Measurements from ENCODE around the gene PNLDC1.

PNLDC1 gene

GRCh38 chr6:159806021-159806458 is 6.0 kb downstream of the PNLDC1 start:
- peaks cover 2% of the 10 kb centered on the region for H3K9me3 ChIP-seq (ENCODE audit: insufficient read depth, low read depth, low read length)
- no CpG with 5 or more reads among the region's 9 CpGs for WGBS (ENCODE audit: extremely low coverage, insufficient coverage, insufficient read length)
- no peaks in the 10 kb centered on the region for H3K79me2 ChIP-seq (ENCODE audit: control insufficient read depth, insufficient read depth, low read length, poor library complexity)
- no peak overlapping the region for H2BK5ac ChIP-seq (ENCODE audit: low read depth, low read length, poor library complexity)
- H4K8ac ChIP-seq (ENCODE audit: low read depth, low read length), result no peak overlapping the region
- H4K12ac ChIP-seq (ENCODE audit: low read depth, low read length), result no peak overlapping the region
- no peak overlapping the region for H3K4me3 ChIP-seq (ENCODE audit: low read depth, low read length)
- no peak overlapping the region for H4K91ac ChIP-seq (ENCODE audit: low read depth, low read length)
- H3K79me1 ChIP-seq (ENCODE audit: low read length), result no peaks in the 10 kb centered on the region
- no peaks in the 10 kb centered on the region for H3K4me1 ChIP-seq (ENCODE audit: control insufficient read depth in 1 of 2, insufficient read depth in 2 of 2, low read length in 2 of 2)
- H2AFZ ChIP-seq (ENCODE audit: insufficient read depth, low read length, poor library complexity), result no peak overlapping the region
- H3K23ac ChIP-seq (ENCODE audit: low read length), result no peak overlapping the region
- H3K27me3 ChIP-seq (ENCODE audit: insufficient read depth, low read length), result no peaks in the 10 kb centered on the region
- no peaks in the 10 kb centered on the region for H3K36me3 ChIP-seq (ENCODE audit: control insufficient read depth in 1 of 2, insufficient read depth in 2 of 2, low read length in 2 of 2)
- H3K14ac ChIP-seq (ENCODE audit: low read length), result no peak overlapping the region
- H2AK5ac ChIP-seq (ENCODE audit: low read length), result no peak overlapping the region
- H3K4ac ChIP-seq (ENCODE audit: low read depth, low read length), result no peak overlapping the region
- no peak overlapping the region for H2BK12ac ChIP-seq (ENCODE audit: low read length)
- no peak overlapping the region for H3K4me2 ChIP-seq (ENCODE audit: low read length)
- no peak overlapping the region for H3K9ac ChIP-seq (ENCODE audit: low read length)
- no peak overlapping the region for H3K18ac ChIP-seq (ENCODE audit: low read length)
- H2BK120ac ChIP-seq (ENCODE audit: insufficient read depth, low read length, poor library complexity), result no peak overlapping the region
- peak in 1 of 2 donors; percentile 18 for DNase-seq
- no peak overlapping the region for H3K27ac ChIP-seq (ENCODE audit: low read depth, low read length)

- Histone ChIP-seq H3K79me2 (ENCODE audit: control insufficient read depth, insufficient read depth, low read length, poor library complexity) (no peaks in the 10 kb centered on the region), H4K8ac (ENCODE audit: low read depth, low read length) (no peak overlapping the region), H3K18ac (ENCODE audit: low read length) (no peak overlapping the region), H3K4me1 (ENCODE audit: control insufficient read depth in 1 of 2, insufficient read depth in 2 of 2, low read length in 2 of 2) (peaks cover 0 to under 1% of the 10 kb centered on the region in 2 experiments), H3K14ac (ENCODE audit: low read length) (no peak overlapping the region), H3K9ac (ENCODE audit: low read length) (no peak overlapping the region), H3K27ac (ENCODE audit: low read depth, low read length) (no peak overlapping the region), H2BK12ac (ENCODE audit: low read length) (no peak overlapping the region), H4K91ac (ENCODE audit: low read depth, low read length) (no peak overlapping the region), H3K9me3 (ENCODE audit: insufficient read depth, low read depth, low read length) (peaks cover 2% of the 10 kb centered on the region), H3K4ac (ENCODE audit: low read depth, low read length) (no peak overlapping the region), H3K36me3 (ENCODE audit: control insufficient read depth in 1 of 2, insufficient read depth in 2 of 2, low read length in 2 of 2) (no peaks in the 10 kb centered on the region), H2AK5ac (ENCODE audit: low read length) (no peak overlapping the region), H2BK5ac (ENCODE audit: low read depth, low read length, poor library complexity) (no peak overlapping the region), H2BK120ac (ENCODE audit: insufficient read depth, low read length, poor library complexity) (no peak overlapping the region), H2AFZ (ENCODE audit: insufficient read depth, low read length, poor library complexity) (no peak overlapping the region), H4K12ac (ENCODE audit: low read depth, low read length) (no peak overlapping the region), H3K79me1 (ENCODE audit: low read length) (no peaks in the 10 kb centered on the region), H3K27me3 (ENCODE audit: insufficient read depth, low read length) (no peaks in the 10 kb centered on the region), H3K23ac (ENCODE audit: low read length) (no peak overlapping the region), H3K4me3 (ENCODE audit: low read depth, low read length) (no peak overlapping the region), H3K4me2 (ENCODE audit: low read length) (no peak overlapping the region)
- peak; percentile 53 to 93 for DNase-seq
- no CpG with 5 or more reads among the region's 5 CpGs for WGBS (ENCODE audit: extremely low coverage, insufficient coverage, insufficient read length)
These were observed 7.2 kb downstream of the PNLDC1 start for GRCh38 chr6:159807150-159807858.

DNA sequence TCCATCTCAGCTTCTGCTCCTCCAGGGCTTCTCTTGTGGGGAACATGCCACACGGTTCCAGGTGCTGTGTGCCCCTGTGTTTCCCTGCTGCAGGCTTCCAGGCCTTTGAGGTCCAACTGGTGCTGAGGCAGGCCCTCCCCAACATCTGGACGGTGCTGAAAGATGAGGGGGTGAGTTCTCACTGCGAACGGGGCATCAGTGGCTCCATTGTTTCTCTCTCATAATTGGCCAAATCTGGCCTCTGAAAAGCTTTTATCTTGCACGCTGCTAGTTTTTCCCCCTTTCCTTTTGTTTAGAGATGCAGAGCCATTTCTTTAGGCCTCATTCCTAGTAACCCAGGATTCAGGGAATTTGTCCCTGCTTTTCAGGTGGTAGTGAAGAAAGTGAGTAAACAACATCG is 8.6 kb downstream of the PNLDC1 start:
- WGBS (ENCODE audit: extremely low coverage, insufficient coverage, insufficient read length), result no CpG with 5 or more reads among the region's 6 CpGs
- H4K8ac ChIP-seq (ENCODE audit: low read depth, low read length), result no peak overlapping the region
- no peak overlapping the region for H2BK5ac ChIP-seq (ENCODE audit: low read depth, low read length, poor library complexity)
- H2AFZ ChIP-seq (ENCODE audit: insufficient read depth, low read length, poor library complexity), result no peak overlapping the region
- no peak overlapping the region for H3K9ac ChIP-seq (ENCODE audit: low read length)
- no peak overlapping the region for H3K14ac ChIP-seq (ENCODE audit: low read length)
- H3K4me1 ChIP-seq (ENCODE audit: control insufficient read depth in 1 of 2, insufficient read depth in 2 of 2, low read length in 2 of 2), result peaks cover 4 to 11% of the 10 kb centered on the region in 2 experiments
- peaks cover under 1% of the 10 kb centered on the region for H3K79me1 ChIP-seq (ENCODE audit: low read length)
- H3K27me3 ChIP-seq (ENCODE audit: insufficient read depth, low read length), result no peaks in the 10 kb centered on the region
- H4K91ac ChIP-seq (ENCODE audit: low read depth, low read length), result no peak overlapping the region
- no peak overlapping the region for H3K4me2 ChIP-seq (ENCODE audit: low read length)
- no peak overlapping the region for H2AK5ac ChIP-seq (ENCODE audit: low read length)
- H3K4ac ChIP-seq (ENCODE audit: low read depth, low read length), result no peak overlapping the region
- H3K23ac ChIP-seq (ENCODE audit: low read length), result no peak overlapping the region
- no peak overlapping the region for H3K4me3 ChIP-seq (ENCODE audit: low read depth, low read length)
- no peak overlapping the region for H2BK120ac ChIP-seq (ENCODE audit: insufficient read depth, low read length, poor library complexity)
- no peak for DNase-seq
- no peak overlapping the region for H3K18ac ChIP-seq (ENCODE audit: low read length)
- no peak overlapping the region for H4K12ac ChIP-seq (ENCODE audit: low read depth, low read length)
- H3K9me3 ChIP-seq (ENCODE audit: insufficient read depth, low read depth, low read length), result no peaks in the 10 kb centered on the region
- H3K27ac ChIP-seq (ENCODE audit: low read depth, low read length), result no peak overlapping the region
- peak overlapping the region; percentile 3 for H2BK12ac ChIP-seq (ENCODE audit: low read length)
- H3K36me3 ChIP-seq (ENCODE audit: control insufficient read depth in 1 of 2, insufficient read depth in 2 of 2, low read length in 2 of 2), result no peaks in the 10 kb centered on the region
- H3K79me2 ChIP-seq (ENCODE audit: control insufficient read depth, insufficient read depth, low read length, poor library complexity), result no peaks in the 10 kb centered on the region

DNA sequence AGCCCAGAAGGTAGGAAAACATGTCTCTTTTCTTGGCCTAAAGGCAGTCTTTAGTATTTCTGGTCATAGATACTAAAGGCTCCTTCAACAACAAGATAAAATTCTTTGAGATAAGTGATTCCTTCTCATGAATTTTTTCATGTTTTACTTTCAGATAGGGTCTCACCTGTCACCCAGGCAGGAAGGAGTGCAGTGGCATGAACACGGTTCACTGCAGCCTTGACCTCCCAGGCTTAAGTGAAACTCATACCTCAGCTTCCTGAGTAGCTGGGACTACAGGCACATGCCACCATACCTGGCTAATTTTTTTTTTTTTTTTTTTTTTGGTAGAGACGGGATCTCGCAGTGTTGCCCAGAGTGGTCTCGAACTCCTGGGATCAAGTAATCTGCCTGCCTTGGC is 9.1 kb downstream of the PNLDC1 start:
- no peak overlapping the region for H2AFZ ChIP-seq (ENCODE audit: insufficient read depth, low read length, poor library complexity)
- H3K14ac ChIP-seq (ENCODE audit: low read length), result no peak overlapping the region
- H4K8ac ChIP-seq (ENCODE audit: low read depth, low read length), result no peak overlapping the region
- peaks cover 2% of the 10 kb centered on the region for H3K79me1 ChIP-seq (ENCODE audit: low read length)
- no peaks in the 10 kb centered on the region for H3K9me3 ChIP-seq (ENCODE audit: insufficient read depth, low read depth, low read length)
- H3K36me3 ChIP-seq (ENCODE audit: control insufficient read depth in 1 of 2, insufficient read depth in 2 of 2, low read length in 2 of 2), result no peaks in the 10 kb centered on the region
- H3K27ac ChIP-seq (ENCODE audit: low read depth, low read length), result no peak overlapping the region
- no peak overlapping the region for H4K12ac ChIP-seq (ENCODE audit: low read depth, low read length)
- no peak overlapping the region for H2AK5ac ChIP-seq (ENCODE audit: low read length)
- H3K18ac ChIP-seq (ENCODE audit: low read length), result no peak overlapping the region
- H3K9ac ChIP-seq (ENCODE audit: low read length), result no peak overlapping the region
- H2BK5ac ChIP-seq (ENCODE audit: low read depth, low read length, poor library complexity), result no peak overlapping the region
- peaks cover 4 to 13% of the 10 kb centered on the region in 2 experiments for H3K4me1 ChIP-seq (ENCODE audit: control insufficient read depth in 1 of 2, insufficient read depth in 2 of 2, low read length in 2 of 2)
- H2BK12ac ChIP-seq (ENCODE audit: low read length), result no peak overlapping the region
- H3K27me3 ChIP-seq (ENCODE audit: insufficient read depth, low read length), result no peaks in the 10 kb centered on the region
- no peaks in the 10 kb centered on the region for H3K79me2 ChIP-seq (ENCODE audit: control insufficient read depth, insufficient read depth, low read length, poor library complexity)
- no peak overlapping the region for H3K4me3 ChIP-seq (ENCODE audit: low read depth, low read length)
- no peak overlapping the region for H3K4me2 ChIP-seq (ENCODE audit: low read length)
- H3K23ac ChIP-seq (ENCODE audit: low read length), result no peak overlapping the region
- no peak overlapping the region for H2BK120ac ChIP-seq (ENCODE audit: insufficient read depth, low read length, poor library complexity)
- no CpG with 5 or more reads among the region's 4 CpGs for WGBS (ENCODE audit: extremely low coverage, insufficient coverage, insufficient read length)
- no peak overlapping the region for H4K91ac ChIP-seq (ENCODE audit: low read depth, low read length)
- no peak overlapping the region for H3K4ac ChIP-seq (ENCODE audit: low read depth, low read length)
- DNase-seq, result peak; percentile 63 to 76
